K562 (cell line): ENCODE results near the gene SRGAP2C.
"Not testable (repeated sequence)": the region's sequence is repeated elsewhere in the genome, so short reads cannot be mapped to it uniquely, and the experiment has no call there.

ENCODE experiments used
- CTCF ChIP-seq, 3 experiments: IDR thresholded peaks in 2 of 3; conservative IDR thresholded peaks in 1 of 3; 2 replicates each; pipeline ENCODE4 v1.5.1; 2011 to 2012; ENCODE audit warnings: low read length in 3 of 3, mild to moderate bottlenecking in 3 of 3, control low read depth in 2 of 3, improper control_type of control experiment in 1 of 3, inconsistent platforms in 1 of 3, low read depth in 1 of 3, mixed read lengths in 1 of 3, moderate library complexity in 1 of 3; ENCODE audit not compliant: insufficient read depth in 2 of 3
- MEF2D ChIP-seq: conservative IDR thresholded peaks from 2 replicates; pipeline ENCODE4 v1.6.1; 2016; ENCODE audit warnings: low read depth, missing genetic modification characterization, missing compliant biosample characterization
- NEUROD1 ChIP-seq: fragments of 150-350 bp; IDR thresholded peaks from 2 replicates; pipeline ENCODE4 v1.6.1; 2014; ENCODE audit warnings: borderline replicate concordance, low read length, low read depth; ENCODE audit not compliant: partially characterized antibody
- NFXL1 ChIP-seq: fragments of 450-650 bp; formaldehyde crosslinking; IDR thresholded peaks from 2 replicates; pipeline ENCODE4 v1.4.0; 2021; ENCODE audit warnings: mild to moderate bottlenecking
- SMC3 ChIP-seq: conservative IDR thresholded peaks from 2 replicates; pipeline ENCODE4 v1.6.1; 2011; ENCODE audit warnings: low read depth, low read length, improper control_type of control experiment; ENCODE audit not compliant: insufficient read depth
- ZNF121 ChIP-seq: sonication (generic); formaldehyde crosslinking; conservative IDR thresholded peaks from 2 replicates; pipeline ENCODE4 v1.8.0; 2022; ENCODE audit warnings: missing genetic modification reagents

- not testable (repeated sequence) for TF ChIP-seq NFXL1; NEUROD1; SMC3; MEF2D (tag); CTCF (IDR thresholded peaks at IDR 0.05 in 2 of 3, conservative IDR thresholded peaks at IDR 0.05 in 1 of 3; ENCODE audit: insufficient read depth in 2 of 3, low read depth in 1 of 3, low read length in 3 of 3); ZNF121 (CRISPR knock-in tag)
Observed at GRCh38 chr1:121267072-121267471, 82.3 kb downstream of the SRGAP2C start.
